ENCODE results near the gene CRELD2.
"Not testable (repeated sequence)": the region's sequence is repeated elsewhere in the genome, so short reads cannot be mapped to it uniquely, and the experiment has no call there.

Gene CRELD2

GRCh38 chr22:49933236-49934159 lies 15.1 kb downstream of the CRELD2 start:
- DNase-seq = no peak

GRCh38 chr22:49934160-49934890 lies 15.9 kb downstream of the CRELD2 start:
- DNase-seq = no peak

GRCh38 chr22:49934891-49935557 lies 16.6 kb downstream of the CRELD2 start:
- peak; percentile 92 for DNase-seq

- DNase-seq = no peak
Observed at GRCh38 chr22:49935561-49935960, 17.1 kb downstream of the CRELD2 start.

GRCh38 chr22:49936018-49936972 lies 17.9 kb downstream of the CRELD2 start:
- peak; percentile 98 for DNase-seq

- DNase-seq = no peak
Observed at GRCh38 chr22:49936973-49937757, 18.7 kb downstream of the CRELD2 start.

GRCh38 chr22:49937758-49938564 lies 19.5 kb downstream of the CRELD2 start:
- DNase-seq = no peak

GRCh38 chr22:49938565-49939136 lies 20.2 kb downstream of the CRELD2 start:
- no peak for DNase-seq

- DNase-seq = no peak
Observed at GRCh38 chr22:49941507-49942316, 23.3 kb downstream of the CRELD2 start.

- no peak for DNase-seq
Observed at GRCh38 chr22:49942565-49943404, 24.4 kb downstream of the CRELD2 start.

- no peak for DNase-seq
Observed at GRCh38 chr22:49943405-49943765, 25.0 kb downstream of the CRELD2 start.

GRCh38 chr22:49943771-49944398 lies 25.5 kb downstream of the CRELD2 start:
- no peak for DNase-seq

- DNase-seq = no peak
Observed at GRCh38 chr22:49944399-49944891, 26.0 kb downstream of the CRELD2 start.

- not testable (repeated sequence) for DNase-seq
Observed at GRCh38 chr22:49945042-49945794, 26.8 kb downstream of the CRELD2 start.

GRCh38 chr22:49946612-49947295 lies 28.3 kb downstream of the CRELD2 start:
- no peak for DNase-seq

- no peak for DNase-seq
Observed at GRCh38 chr22:49947296-49947622, 28.8 kb downstream of the CRELD2 start.
